ENCODE results near the gene PACS1.

DNA sequence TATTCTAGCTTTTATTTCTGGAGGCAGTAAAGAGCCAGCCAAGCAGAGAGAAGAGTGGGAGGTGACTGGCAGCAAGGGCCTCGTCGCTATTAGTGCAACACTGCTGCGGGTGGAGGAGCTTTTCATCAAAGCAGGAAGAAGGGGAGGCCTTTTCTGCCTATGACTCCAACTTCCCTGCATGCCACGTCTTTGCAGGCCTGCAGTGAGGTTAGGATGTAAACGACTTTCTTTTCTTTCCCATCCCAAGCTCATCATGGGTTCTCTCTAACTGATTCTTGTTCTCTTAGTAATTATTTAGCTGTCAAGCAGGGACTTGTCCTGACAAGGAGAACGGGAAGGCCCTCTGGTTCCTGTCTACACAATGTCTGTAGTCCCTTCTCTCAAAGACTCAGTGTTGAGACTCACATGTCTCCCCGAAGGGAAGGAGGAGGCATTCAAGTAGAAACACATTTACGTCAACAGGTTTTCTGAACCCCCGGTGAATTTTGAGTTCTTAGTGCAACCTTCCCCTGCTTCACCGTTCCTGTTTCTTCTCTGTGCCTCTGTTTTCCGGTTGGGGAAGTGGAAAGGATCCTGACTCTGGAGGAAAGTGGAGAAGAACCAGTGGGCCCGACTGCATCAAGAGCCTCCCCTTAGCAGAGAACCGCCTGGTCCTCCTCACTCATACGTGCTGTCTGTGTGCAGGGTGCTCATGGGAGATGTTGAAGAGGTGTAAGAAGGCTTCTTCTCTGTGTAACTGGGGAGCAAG lies 56.9 kb downstream of the PACS1 start:
- no peak for TF ChIP-seq CTCF (IDR thresholded peaks at IDR 0.05; ENCODE audit: insufficient read depth, low read depth, low read length)
- no peak for TF ChIP-seq EZH2 (IDR thresholded peaks at IDR 0.05; ENCODE audit: insufficient read depth, low read length)

All from astrocyte (in vitro differentiated cells and primary cell).